Thoracic aorta (tissue), 2 donors: Measurements from ENCODE around the gene VAPA. TPM values are rescaled to one million over a fixed set of nuclear protein-coding genes. Genes with fewer than 3 reads are reported as not detected.

ENCODE experiments used
- ATAC-seq: fragments of 150-250 bp; one replicate; pipeline ENCODE4 v1.8.0; 2017; ENCODE audit warnings: low read depth; ENCODE audit not compliant: insufficient number of reproducible peaks, low FRiP score
- DNase-seq: peaks from one replicate; pipeline ENCODE4 v3.0.0-alpha.2; 2020; ENCODE audit warnings: low spot score
- H3K27ac ChIP-seq, 2 donors: fragments of 200-600 bp; sonication (generic); 1 replicate in 1 of 2; 2 replicates in 1 of 2; pipeline ENCODE4 v1.5.1; 2016; ENCODE audit warnings: mild to moderate bottlenecking in 2 of 2, moderate library complexity in 2 of 2
- H3K27me3 ChIP-seq: fragments of 200-600 bp; sonication (generic); replicated peaks from 2 replicates; pipeline ENCODE4 v1.6.0; 2016; ENCODE audit warnings: mild to moderate bottlenecking; ENCODE audit not compliant: insufficient read depth
- H3K36me3 ChIP-seq: fragments of 200-600 bp; sonication (generic); one replicate; pipeline ENCODE4 v1.5.1; 2016
- H3K4me1 ChIP-seq, 2 donors: fragments of 200-600 bp; sonication (generic); 1 replicate in 1 of 2; 2 replicates in 1 of 2; pipeline versions ENCODE4 v1.5.1 to v1.6.0; 2016; ENCODE audit warnings: low read depth in 2 of 2, mild to moderate bottlenecking in 1 of 2; ENCODE audit not compliant: control insufficient read depth in 1 of 2
- H3K4me3 ChIP-seq: fragments of 200-600 bp; sonication (generic); 2 replicates; pipeline ENCODE4 v1.5.1; 2016; ENCODE audit warnings: mild to moderate bottlenecking
- H3K9me3 ChIP-seq: fragments of 200-600 bp; sonication (generic); 2 replicates; pipeline ENCODE4 v1.5.1; 2016
- CTCF ChIP-seq: fragments of 200-600 bp; sonication (generic); IDR thresholded peaks from one replicate; pipeline ENCODE4 v1.5.1; 2019; ENCODE audit warnings: antibody characterized with exemption
- total RNA-seq, 2 donors: library from RNA; depleted of rRNA; stranded (reverse); fragments of >200 nt; gene quantifications; one replicate each; pipeline versions ENCODE4 v1.1.0 to v1.2.3, GENCODE V29; 2016

The VAPA gene
- total RNA-seq, 2 donors from 2014 or later: 171 to 195 TPM

- Histone ChIP-seq H3K9me3 (no peaks in the 10 kb centered on the region), H3K27ac (no peak overlapping the region), H3K27me3 (no peaks in the 10 kb centered on the region), H3K4me1 (peaks cover 3 to 5% of the 10 kb centered on the region in 2 donors), H3K36me3 (no peaks in the 10 kb centered on the region), H3K4me3 (no peak overlapping the region)
- ATAC-seq: no peak
- TF ChIP-seq CTCF: no peak
- no peak for DNase-seq
Measured at GRCh38 chr18:9868857-9869714, 44.7 kb upstream of the VAPA start.

GRCh38 chr18:9869715-9870430 lies 43.9 kb upstream of the VAPA start:
- no peak overlapping the region for H3K27ac ChIP-seq
- no peak for TF ChIP-seq CTCF
- H3K9me3 ChIP-seq: no peaks in the 10 kb centered on the region
- no peak overlapping the region for H3K4me3 ChIP-seq
- H3K4me1 ChIP-seq: peaks cover 3 to 5% of the 10 kb centered on the region in 2 donors
- H3K36me3 ChIP-seq: no peaks in the 10 kb centered on the region
- H3K27me3 ChIP-seq: no peaks in the 10 kb centered on the region
- DNase-seq (no peak), ATAC-seq (peak; percentile 32)

GRCh38 chr18:9870431-9871008 lies 43.3 kb upstream of the VAPA start:
- H3K27ac ChIP-seq: no peak overlapping the region
- TF ChIP-seq CTCF: no peak
- peaks cover 3 to 5% of the 10 kb centered on the region in 2 donors for H3K4me1 ChIP-seq
- H3K36me3 ChIP-seq: no peaks in the 10 kb centered on the region
- no peaks in the 10 kb centered on the region for H3K9me3 ChIP-seq
- ATAC-seq: no peak
- H3K27me3 ChIP-seq: no peaks in the 10 kb centered on the region
- no peak for DNase-seq
- no peak overlapping the region for H3K4me3 ChIP-seq

GRCh38 chr18:9871244-9871746 lies 42.5 kb upstream of the VAPA start:
- H3K27ac ChIP-seq: no peak overlapping the region
- DNase-seq: no peak
- H3K36me3 ChIP-seq: no peaks in the 10 kb centered on the region
- no peak overlapping the region for H3K4me3 ChIP-seq
- ATAC-seq: no peak
- H3K27me3 ChIP-seq: no peaks in the 10 kb centered on the region
- no peak for TF ChIP-seq CTCF
- no peaks in the 10 kb centered on the region for H3K9me3 ChIP-seq
- H3K4me1 ChIP-seq: peaks cover 3 to 6% of the 10 kb centered on the region in 2 donors

GRCh38 chr18:9872823-9873222 lies 41.0 kb upstream of the VAPA start:
- no peak overlapping the region for H3K4me3 ChIP-seq
- H3K27me3 ChIP-seq: no peaks in the 10 kb centered on the region
- no peak overlapping the region for H3K27ac ChIP-seq
- no peak for DNase-seq
- no peaks in the 10 kb centered on the region for H3K36me3 ChIP-seq
- no peak for TF ChIP-seq CTCF
- H3K4me1 ChIP-seq: peaks cover 6 to 11% of the 10 kb centered on the region in 2 donors
- ATAC-seq: no peak
- H3K9me3 ChIP-seq: no peaks in the 10 kb centered on the region
